SK-N-MC (cell line): ENCODE data around the gene RPS2.

Experiments
- EZH2 ChIP-seq: fragments of 200-600 bp; sonication (generic); IDR thresholded peaks from one replicate; pipeline ENCODE4 v1.6.1; 2017; ENCODE audit warnings: antibody characterized with exemption
- FOXP2 ChIP-seq: optimal IDR thresholded peaks from 2 replicates; pipeline ENCODE3; 2011; ENCODE audit warnings: mild to moderate bottlenecking, moderate library complexity; ENCODE audit not compliant: insufficient read depth; ENCODE audit errors: extremely low read length, control extremely low read depth
- POLR2AphosphoS5 ChIP-seq: IDR thresholded peaks from 2 replicates; pipeline ENCODE4 v1.6.1; 2012; ENCODE audit warnings: mild to moderate bottlenecking, low read depth, low read length, borderline replicate concordance

DNA sequence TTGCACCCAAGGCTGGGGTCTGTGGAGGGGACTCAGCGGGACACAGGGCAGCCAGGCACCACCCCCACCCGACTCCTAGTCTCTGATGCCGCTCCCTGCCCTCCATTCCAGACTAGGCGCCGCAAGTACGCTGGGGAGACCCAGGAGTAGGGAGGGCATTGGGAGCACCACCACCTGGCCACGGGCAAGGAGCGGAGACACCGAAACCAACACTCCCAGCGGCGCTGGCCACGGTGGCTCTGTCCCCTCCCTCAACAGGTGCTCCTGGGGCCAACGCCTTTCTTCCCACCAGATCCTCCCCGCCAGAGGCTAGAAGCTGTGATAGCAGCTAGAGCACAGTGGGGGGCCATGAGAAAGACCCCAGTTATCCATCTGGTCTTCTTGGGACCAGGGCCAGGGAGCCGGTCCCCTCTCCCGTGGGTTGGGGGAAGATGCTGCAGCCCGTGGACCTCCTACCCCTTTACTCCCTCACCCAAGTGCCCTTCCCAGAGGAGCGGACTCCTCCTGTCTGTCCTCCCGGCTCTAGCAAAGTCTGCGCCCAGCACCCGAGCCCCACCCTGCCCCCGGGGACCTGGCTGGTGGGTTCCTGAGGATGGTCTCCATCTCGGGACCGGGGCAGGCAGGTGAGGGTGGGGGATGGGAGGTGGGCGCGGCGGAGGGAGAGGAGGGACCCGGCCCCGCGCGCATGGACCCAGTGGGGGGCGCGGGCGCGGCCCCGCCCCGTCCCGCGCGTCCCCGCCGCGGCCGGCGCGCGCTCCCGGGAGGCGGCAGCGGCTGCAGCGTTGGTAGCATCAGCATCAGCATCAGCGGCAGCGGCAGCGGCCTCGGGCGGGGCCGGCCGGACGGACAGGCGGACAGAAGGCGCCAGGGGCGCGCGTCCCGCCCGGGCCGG lies 24.8 kb upstream of the RPS2 start, which contains the start of gene SYNGR3:
- TF ChIP-seq EZH2 (no peak), POLR2AphosphoS5 (no peak), FOXP2 (no peak)
